Ammon's horn (tissue), 1 donor: ENCODE measurements around the gene MKNK2.
A peak's percentile ranks its signal among the peaks of the same experiment; 100 is the strongest.
"Not testable (repeated sequence)": the region's sequence is repeated elsewhere in the genome, so short reads cannot be mapped to it uniquely, and the experiment has no call there.

Source experiments
- DNase-seq: peaks from one replicate; pipeline ENCODE4 v3.0.0-alpha.2; 2016; ENCODE audit warnings: low spot score

MKNK2 gene

GRCh38 chr19:2050991-2051772 lies at the start of gene MKNK2:
Gene MKNK2, minus strand, starts transcription at chr19:2051244. Its CDS starts 393 bp downstream, at chr19:2050851.
- peak; percentile 95 for DNase-seq

DNA sequence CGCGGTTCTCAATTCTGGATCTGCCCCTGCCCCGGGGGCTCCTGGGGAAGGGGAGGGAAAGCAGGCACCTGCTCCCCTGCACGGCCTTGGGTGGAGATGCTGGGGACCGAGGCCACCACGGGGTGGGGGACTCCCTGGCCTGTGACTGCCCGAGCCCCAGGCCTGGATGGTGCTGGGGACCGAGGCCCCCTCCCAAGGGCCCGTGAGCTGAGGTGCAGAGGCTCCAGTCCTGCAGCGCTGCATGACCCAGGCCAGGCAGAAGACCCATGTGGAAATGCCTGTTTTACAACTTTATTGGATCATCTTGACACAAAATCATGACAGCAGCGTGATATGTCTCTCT lies 49.6 kb upstream of the MKNK2 start:
- DNase-seq, result no peak

GRCh38 chr19:2099937-2100718 lies 49.1 kb upstream of the MKNK2 start:
- DNase-seq, result no peak

- DNase-seq, result no peak
These were observed 48.0 kb upstream of the MKNK2 start for GRCh38 chr19:2099054-2099501.

GRCh38 chr19:2097886-2098327 lies 46.9 kb upstream of the MKNK2 start:
- no peak for DNase-seq

DNA sequence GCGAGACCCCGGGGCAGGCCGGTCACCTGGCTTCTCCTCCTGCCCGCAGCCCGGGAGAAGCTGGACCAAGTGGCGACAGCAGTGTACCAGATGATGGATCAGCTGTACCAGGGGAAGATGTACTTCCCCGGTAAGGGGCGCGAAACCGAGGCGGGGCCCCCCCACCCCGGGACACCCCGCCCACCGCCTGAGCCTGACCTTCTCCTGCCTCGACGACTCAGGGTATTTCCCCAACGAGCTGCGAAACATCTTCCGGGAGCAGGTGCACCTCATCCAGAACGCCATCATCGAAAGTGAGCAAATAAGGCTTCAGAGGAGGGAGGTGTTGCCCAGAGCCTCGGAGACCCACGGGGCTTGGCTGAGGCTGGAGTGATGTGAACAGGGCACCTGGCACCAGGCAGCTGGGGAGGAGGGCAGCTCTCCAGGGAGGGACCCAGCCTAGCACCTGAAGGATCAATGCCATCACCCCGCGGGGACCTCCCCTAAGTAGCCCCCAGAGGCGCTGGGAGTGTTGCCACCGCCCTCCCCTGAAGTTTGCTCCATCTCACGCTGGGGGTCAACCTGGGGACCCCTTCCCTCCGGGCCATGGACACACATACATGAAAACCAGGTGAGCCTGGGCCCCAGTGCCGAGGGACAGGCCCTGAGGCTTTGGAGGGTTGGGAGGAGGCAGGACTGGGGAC lies 46.3 kb upstream of the MKNK2 start:
- DNase-seq, result no peak

DNA sequence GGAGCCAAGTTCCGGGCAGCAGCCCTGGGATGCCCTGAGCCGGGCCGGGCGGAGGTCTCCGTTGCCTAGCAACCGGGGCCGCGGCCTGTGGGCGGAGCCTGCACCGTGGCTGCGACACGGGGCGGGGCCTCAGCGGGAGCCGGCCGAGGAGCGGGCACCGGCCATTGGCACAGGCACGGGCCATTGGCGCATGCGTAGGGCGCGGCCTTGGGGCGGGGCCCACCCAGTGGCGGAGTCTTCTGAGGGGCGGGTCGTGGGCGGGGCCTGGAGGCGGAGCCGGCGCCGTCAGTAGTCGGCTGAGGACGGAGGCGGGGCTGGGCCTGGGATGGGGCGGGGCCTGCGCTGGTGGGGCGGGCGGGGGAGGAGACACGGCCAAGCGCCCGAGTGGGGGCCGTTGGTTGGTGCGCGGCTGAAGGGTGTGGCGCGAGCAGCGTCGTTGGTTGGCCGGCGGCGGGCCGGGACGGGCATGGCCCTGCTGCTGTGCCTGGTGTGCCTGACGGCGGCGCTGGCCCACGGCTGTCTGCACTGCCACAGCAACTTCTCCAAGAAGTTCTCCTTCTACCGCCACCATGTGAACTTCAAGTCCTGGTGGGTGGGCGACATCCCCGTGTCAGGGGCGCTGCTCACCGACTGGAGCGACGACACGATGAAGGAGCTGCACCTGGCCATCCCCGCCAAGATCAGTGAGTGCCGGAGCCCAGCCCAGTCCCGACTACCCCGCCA lies 45.6 kb upstream of the MKNK2 start, which contains the start of gene IZUMO4:
Gene IZUMO4 (plus strand): TSS at position 436 of the 723 bp plus-strand sequence. CDS start 31 bp downstream, at position 467.
- peak; percentile 99 for DNase-seq

DNA sequence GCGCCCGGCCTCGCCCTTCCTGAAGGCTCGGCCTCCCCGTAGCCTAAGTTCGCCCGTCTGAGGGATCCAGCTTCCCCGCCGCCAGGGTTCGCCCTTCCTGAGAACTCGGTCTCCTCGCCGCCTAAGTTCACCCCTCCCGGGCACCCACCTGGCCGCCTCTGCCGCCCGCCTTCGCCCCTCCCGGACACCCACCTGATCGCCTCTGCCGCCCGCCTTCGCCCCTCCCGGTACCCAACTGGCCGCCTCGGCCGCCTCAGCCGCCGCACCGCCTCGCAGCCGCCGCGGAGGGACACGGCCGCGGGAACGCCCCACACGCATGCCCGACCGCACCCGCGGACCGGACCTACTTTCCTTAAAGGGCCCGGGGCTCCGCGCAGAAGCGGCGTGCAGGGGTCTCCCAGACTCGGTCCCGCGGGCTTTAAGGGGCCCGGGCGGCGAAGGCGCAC lies 45.0 kb upstream of the MKNK2 start, which contains the start of gene MOB3A:
Gene MOB3A (minus strand): TSS at position 293 of the 446 bp plus-strand sequence. CDS start 17,766 bp downstream, outside the sequence.
- DNase-seq, result no peak

DNA sequence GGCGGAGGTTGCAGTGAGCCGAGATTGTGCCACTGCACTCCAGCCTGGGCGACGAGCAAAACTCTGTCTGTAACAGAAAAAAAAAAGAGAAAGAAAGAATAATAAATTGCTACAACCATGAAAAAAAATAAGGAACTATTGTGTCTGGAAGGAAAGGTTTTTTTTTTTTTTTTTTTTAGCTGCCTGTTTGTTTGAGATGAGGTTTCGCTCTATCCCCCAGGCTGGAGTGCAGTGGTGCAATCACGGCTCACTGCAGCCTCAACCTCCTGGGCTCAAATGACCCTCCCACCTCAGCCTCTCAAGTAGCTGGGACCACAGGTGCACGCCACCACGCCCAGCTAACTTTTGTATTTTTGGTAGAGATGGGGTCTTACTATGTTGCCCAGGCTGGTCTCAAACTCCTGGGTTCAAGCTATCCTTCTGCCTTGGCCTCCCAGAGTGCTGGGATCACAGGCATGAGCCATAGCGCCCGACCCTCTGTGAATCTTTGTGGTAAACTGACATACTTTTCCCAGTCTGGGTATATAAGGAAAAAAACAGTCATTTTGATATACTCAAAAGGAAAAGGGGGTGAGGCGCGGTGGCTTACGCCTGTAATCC lies 41.0 kb upstream of the MKNK2 start:
- DNase-seq, result not testable (repeated sequence)

DNA sequence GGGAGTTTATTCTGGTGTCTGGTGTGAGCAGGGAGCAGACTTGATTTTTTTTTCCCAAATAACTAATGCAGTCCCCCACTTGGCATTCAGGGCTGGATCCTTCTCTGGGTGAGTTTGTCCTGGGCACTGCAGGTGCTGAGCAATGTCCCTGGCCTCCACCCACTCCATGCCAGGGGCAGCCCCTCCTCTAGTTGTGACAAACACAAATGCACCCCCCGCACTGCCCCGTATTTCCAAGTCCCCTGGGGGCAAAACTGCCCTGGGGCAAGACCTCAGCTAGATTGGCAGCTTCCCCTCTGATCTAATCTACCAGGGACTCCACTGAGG lies 38.6 kb upstream of the MKNK2 start:
- no peak for DNase-seq

- no peak for DNase-seq
These were observed 38.1 kb upstream of the MKNK2 start for GRCh38 chr19:2089001-2089711.

GRCh38 chr19:2087621-2088100 lies 36.6 kb upstream of the MKNK2 start:
- DNase-seq, result no peak

- DNase-seq, result not testable (repeated sequence)
These were observed 35.9 kb upstream of the MKNK2 start for GRCh38 chr19:2086695-2087620.

GRCh38 chr19:2084993-2085720 lies 34.1 kb upstream of the MKNK2 start:
- DNase-seq, result peak; percentile 49

- no peak for DNase-seq
These were observed 32.3 kb upstream of the MKNK2 start for GRCh38 chr19:2083174-2083854.

GRCh38 chr19:2081873-2082810 lies 31.1 kb upstream of the MKNK2 start:
- no peak for DNase-seq
